Neural progenitor cell (in vitro differentiated cells): Measurements from ENCODE around the gene FMN1. TPM values are rescaled to one million over a fixed set of nuclear protein-coding genes. Genes with fewer than 3 reads are reported as not detected.

Experiments
- DNase-seq: peaks from one replicate; pipeline ENCODE4 v3.0.0-alpha.2; 2016; ENCODE audit warnings: low spot score
- H2AFZ ChIP-seq: fragments of 200-600 bp; sonication (generic); replicated peaks from 2 replicates; pipeline ENCODE4 v1.6.1; 2016; ENCODE audit warnings: antibody characterized with exemption
- H3F3A ChIP-seq: fragments of 200-600 bp; sonication (generic); 2 replicates; pipeline ENCODE4 v1.6.1; 2016; ENCODE audit warnings: antibody characterized with exemption, low read depth
- H3K27ac ChIP-seq: fragments of 200-600 bp; sonication (generic); 2 replicates; pipeline ENCODE4 v1.5.1; 2016; ENCODE audit warnings: mild to moderate bottlenecking
- H3K27me3 ChIP-seq: fragments of 200-600 bp; sonication (generic); 2 replicates; pipeline ENCODE4 v1.6.1; 2016; ENCODE audit warnings: mild to moderate bottlenecking, moderate library complexity
- H3K36me3 ChIP-seq: fragments of 200-600 bp; sonication (generic); 2 replicates; pipeline ENCODE4 v1.5.1; 2016
- H3K4me1 ChIP-seq: fragments of 200-600 bp; sonication (generic); 2 replicates; pipeline ENCODE4 v1.6.1; 2016; ENCODE audit warnings: mixed run types
- H3K4me2 ChIP-seq: fragments of 200-600 bp; sonication (generic); 2 replicates; pipeline ENCODE4 v1.6.1; 2016
- H3K4me3 ChIP-seq: fragments of 200-600 bp; sonication (generic); 2 replicates; pipeline ENCODE4 v1.5.1; 2016
- H3K79me2 ChIP-seq: fragments of 200-600 bp; sonication (generic); 2 replicates; pipeline ENCODE4 v1.6.1; 2016; ENCODE audit warnings: low read depth
- H3K9ac ChIP-seq: fragments of 200-600 bp; sonication (generic); 2 replicates; pipeline ENCODE4 v1.6.1; 2016
- H3K9me3 ChIP-seq: fragments of 200-600 bp; sonication (generic); 2 replicates; pipeline ENCODE4 v1.5.1; 2016; ENCODE audit warnings: low read depth
- H4K20me1 ChIP-seq: fragments of 200-600 bp; sonication (generic); 2 replicates; pipeline ENCODE4 v1.6.1; 2016; ENCODE audit warnings: low read depth
- H3K27ac Mint-ChIP-seq: 3 replicates; pipeline ENCODE4 v1.8.0; 2021; ENCODE audit warnings: mixed read lengths
- H3K27me3 Mint-ChIP-seq: 2 replicates; pipeline ENCODE4 v1.8.0; 2022; ENCODE audit warnings: low read depth, mild to moderate bottlenecking, inconsistent platforms, moderate library complexity, mixed read lengths; ENCODE audit not compliant: insufficient read depth
- H3K36me3 Mint-ChIP-seq: 3 replicates; pipeline ENCODE4 v1.8.0; 2021; ENCODE audit warnings: mixed read lengths
- H3K4me1 Mint-ChIP-seq: 3 replicates; pipeline ENCODE4 v1.8.0; 2021; ENCODE audit warnings: mixed read lengths
- H3K4me3 Mint-ChIP-seq: 3 replicates; pipeline ENCODE4 v1.8.0; 2021; ENCODE audit warnings: mild to moderate bottlenecking, moderate library complexity, mixed read lengths
- H3K9me3 Mint-ChIP-seq: 3 replicates; pipeline ENCODE4 v1.8.0; 2020; ENCODE audit warnings: mixed read lengths
- EZH2 ChIP-seq: fragments of 200-600 bp; sonication (generic); IDR thresholded peaks from 2 replicates; pipeline ENCODE4 v1.6.1; 2017; ENCODE audit warnings: antibody characterized with exemption, mild to moderate bottlenecking, moderate library complexity
- EZH2phosphoT487 ChIP-seq: fragments of 200-600 bp; sonication (generic); IDR thresholded peaks from 2 replicates; pipeline ENCODE4 v1.6.1; 2017; ENCODE audit warnings: antibody characterized with exemption
- total RNA-seq: library from RNA; depleted of rRNA; stranded (reverse); fragments of >200 nt; gene quantifications from 2 replicates; pipeline ENCODE4 v1.2.3, GENCODE V29; 2015; ENCODE audit warnings: low replicate concordance
- TF ChIP-seq, protein P1 (sequence below): fragments of 200-600 bp; sonication (generic); IDR thresholded peaks from 2 replicates; pipeline ENCODE4 v1.5.1; 2017; ENCODE audit warnings: antibody characterized with exemption, mild to moderate bottlenecking

Gene FMN1
- total RNA-seq, 1 donor from 2014 or later, result 5.7 TPM

- Mint-ChIP-seq H3K9me3 (no peaks in the 10 kb centered on the region), H3K27ac (peak overlapping the region; percentile 89), H3K36me3 (no peaks in the 10 kb centered on the region), H3K27me3 (no peaks in the 10 kb centered on the region), H3K4me3 (no peak overlapping the region), H3K4me1 (peaks cover 5% of the 10 kb centered on the region)
- no peak overlapping the region for H3K4me3 ChIP-seq
- H3K4me2 ChIP-seq, result no peak overlapping the region
- H3K9ac ChIP-seq, result no peak overlapping the region
- no peaks in the 10 kb centered on the region for H3K79me2 ChIP-seq
- H3K27me3 ChIP-seq, result no peaks in the 10 kb centered on the region
- H3K9me3 ChIP-seq, result no peaks in the 10 kb centered on the region
- H3K4me1 ChIP-seq, result no peaks in the 10 kb centered on the region
- TF ChIP-seq, protein P1, sequence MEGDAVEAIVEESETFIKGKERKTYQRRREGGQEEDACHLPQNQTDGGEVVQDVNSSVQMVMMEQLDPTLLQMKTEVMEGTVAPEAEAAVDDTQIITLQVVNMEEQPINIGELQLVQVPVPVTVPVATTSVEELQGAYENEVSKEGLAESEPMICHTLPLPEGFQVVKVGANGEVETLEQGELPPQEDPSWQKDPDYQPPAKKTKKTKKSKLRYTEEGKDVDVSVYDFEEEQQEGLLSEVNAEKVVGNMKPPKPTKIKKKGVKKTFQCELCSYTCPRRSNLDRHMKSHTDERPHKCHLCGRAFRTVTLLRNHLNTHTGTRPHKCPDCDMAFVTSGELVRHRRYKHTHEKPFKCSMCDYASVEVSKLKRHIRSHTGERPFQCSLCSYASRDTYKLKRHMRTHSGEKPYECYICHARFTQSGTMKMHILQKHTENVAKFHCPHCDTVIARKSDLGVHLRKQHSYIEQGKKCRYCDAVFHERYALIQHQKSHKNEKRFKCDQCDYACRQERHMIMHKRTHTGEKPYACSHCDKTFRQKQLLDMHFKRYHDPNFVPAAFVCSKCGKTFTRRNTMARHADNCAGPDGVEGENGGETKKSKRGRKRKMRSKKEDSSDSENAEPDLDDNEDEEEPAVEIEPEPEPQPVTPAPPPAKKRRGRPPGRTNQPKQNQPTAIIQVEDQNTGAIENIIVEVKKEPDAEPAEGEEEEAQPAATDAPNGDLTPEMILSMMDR, result no peak
- TF ChIP-seq EZH2phosphoT487 (no peak), EZH2 (no peak)
- no peak overlapping the region for H3K27ac ChIP-seq
- H3F3A ChIP-seq, result no peaks in the 10 kb centered on the region
- DNase-seq, result no peak
- no peak overlapping the region for H2AFZ ChIP-seq
- no peaks in the 10 kb centered on the region for H3K36me3 ChIP-seq
- no peaks in the 10 kb centered on the region for H4K20me1 ChIP-seq
Observed at GRCh38 chr15:33034588-33034987, 159.9 kb downstream of the FMN1 start.

- no peak overlapping the region for H3K4me3 Mint-ChIP-seq
- no peaks in the 10 kb centered on the region for H3K79me2 ChIP-seq
- DNase-seq, result no peak
- no peaks in the 10 kb centered on the region for H3K36me3 Mint-ChIP-seq
- H2AFZ ChIP-seq, result no peak overlapping the region
- H3K9me3 Mint-ChIP-seq, result no peaks in the 10 kb centered on the region
- H3F3A ChIP-seq, result no peaks in the 10 kb centered on the region
- H3K4me3 ChIP-seq, result no peak overlapping the region
- H3K27ac ChIP-seq, result no peak overlapping the region
- peaks cover 10% of the 10 kb centered on the region for H3K4me1 Mint-ChIP-seq
- no peaks in the 10 kb centered on the region for H3K27me3 Mint-ChIP-seq
- H3K27me3 ChIP-seq, result no peaks in the 10 kb centered on the region
- no peaks in the 10 kb centered on the region for H4K20me1 ChIP-seq
- TF ChIP-seq EZH2phosphoT487 (no peak), EZH2 (no peak)
- TF ChIP-seq, protein P1, result no peak
- no peak overlapping the region for H3K27ac Mint-ChIP-seq
- H3K9me3 ChIP-seq, result no peaks in the 10 kb centered on the region
- no peaks in the 10 kb centered on the region for H3K4me1 ChIP-seq
- H3K4me2 ChIP-seq, result no peak overlapping the region
- H3K36me3 ChIP-seq, result no peaks in the 10 kb centered on the region
- H3K9ac ChIP-seq, result no peak overlapping the region
Observed at GRCh38 chr15:33032053-33032452, 162.5 kb downstream of the FMN1 start.

DNA sequence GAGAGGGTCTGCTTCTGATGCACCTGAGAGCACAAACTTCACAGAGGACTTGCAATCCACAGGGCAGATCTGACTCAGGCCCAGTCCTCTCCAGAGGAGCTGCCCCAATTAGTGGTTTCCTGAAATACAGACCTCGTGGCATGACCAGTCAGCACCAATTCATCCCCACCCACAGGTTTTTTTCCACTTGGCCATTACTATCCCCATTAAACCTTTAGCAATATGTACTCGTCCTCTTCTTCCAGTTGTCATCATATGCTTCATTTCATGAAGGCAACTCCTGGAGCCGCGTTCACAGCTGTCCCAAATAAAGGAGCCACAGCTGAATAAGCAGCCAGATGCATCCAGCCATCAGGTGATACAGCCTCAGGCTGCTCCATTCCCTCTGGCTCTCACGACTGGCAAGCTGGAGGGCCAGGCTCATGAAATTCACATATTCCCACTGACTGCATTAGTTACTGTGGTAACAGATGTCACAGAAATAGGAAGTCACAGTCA lies 163.1 kb downstream of the FMN1 start:
- no peak overlapping the region for H3K9ac ChIP-seq
- H2AFZ ChIP-seq, result no peak overlapping the region

More for the DNA sequence above, 163.1 kb downstream of the FMN1 start:
- no peaks in the 10 kb centered on the region for H4K20me1 ChIP-seq
- peaks cover 10% of the 10 kb centered on the region for H3K4me1 Mint-ChIP-seq
- TF ChIP-seq EZH2 (no peak), EZH2phosphoT487 (no peak)
- TF ChIP-seq, protein P1, result no peak
- H3K27ac Mint-ChIP-seq, result no peak overlapping the region
- H3K27me3 ChIP-seq, result no peaks in the 10 kb centered on the region
- no peaks in the 10 kb centered on the region for H3K9me3 Mint-ChIP-seq
- H3K27ac ChIP-seq, result no peak overlapping the region
- no peaks in the 10 kb centered on the region for H3K4me1 ChIP-seq
- H3K4me2 ChIP-seq, result no peak overlapping the region
- H3K27me3 Mint-ChIP-seq, result no peaks in the 10 kb centered on the region
- H3K4me3 ChIP-seq, result no peak overlapping the region
- no peaks in the 10 kb centered on the region for H3K79me2 ChIP-seq
- H3K36me3 ChIP-seq, result no peaks in the 10 kb centered on the region
- no peak for DNase-seq
- no peaks in the 10 kb centered on the region for H3K36me3 Mint-ChIP-seq
- H3K9me3 ChIP-seq, result no peaks in the 10 kb centered on the region
- no peak overlapping the region for H3K4me3 Mint-ChIP-seq
- H3F3A ChIP-seq, result no peaks in the 10 kb centered on the region
